ENCODE measurements around the gene KLK7.

DNA sequence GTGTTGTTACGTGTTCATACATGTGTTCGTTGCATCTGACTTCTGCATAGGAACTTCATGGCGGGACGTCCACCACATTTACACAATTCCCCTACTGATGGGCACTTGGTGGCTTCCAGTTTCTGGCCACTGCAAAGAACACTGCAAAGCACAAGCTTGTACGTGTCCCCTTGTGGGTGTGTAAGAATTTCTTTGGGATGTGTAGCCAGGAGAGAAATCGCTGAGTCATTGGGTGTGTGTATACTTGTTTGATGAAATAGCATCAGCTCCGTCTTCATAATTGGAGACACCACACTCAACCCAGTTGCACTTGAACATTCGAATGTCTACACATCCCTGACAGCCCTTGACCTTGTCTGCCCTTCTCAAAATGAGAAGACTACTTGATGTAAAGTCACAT lies 50.1 kb downstream of the KLK7 start:
- no peak for TF ChIP-seq MYC (IDR thresholded peaks at IDR 0.05; ENCODE audit: low read depth, low read length)
- TF ChIP-seq GATA2 (IDR thresholded peaks at IDR 0.05; ENCODE audit: insufficient read depth, insufficient read length, low read depth, low read length), result no peak
- TF ChIP-seq FOS (IDR thresholded peaks at IDR 0.05; ENCODE audit: borderline replicate concordance, insufficient read depth, low read length), result no peak
- TF ChIP-seq, protein P1, sequence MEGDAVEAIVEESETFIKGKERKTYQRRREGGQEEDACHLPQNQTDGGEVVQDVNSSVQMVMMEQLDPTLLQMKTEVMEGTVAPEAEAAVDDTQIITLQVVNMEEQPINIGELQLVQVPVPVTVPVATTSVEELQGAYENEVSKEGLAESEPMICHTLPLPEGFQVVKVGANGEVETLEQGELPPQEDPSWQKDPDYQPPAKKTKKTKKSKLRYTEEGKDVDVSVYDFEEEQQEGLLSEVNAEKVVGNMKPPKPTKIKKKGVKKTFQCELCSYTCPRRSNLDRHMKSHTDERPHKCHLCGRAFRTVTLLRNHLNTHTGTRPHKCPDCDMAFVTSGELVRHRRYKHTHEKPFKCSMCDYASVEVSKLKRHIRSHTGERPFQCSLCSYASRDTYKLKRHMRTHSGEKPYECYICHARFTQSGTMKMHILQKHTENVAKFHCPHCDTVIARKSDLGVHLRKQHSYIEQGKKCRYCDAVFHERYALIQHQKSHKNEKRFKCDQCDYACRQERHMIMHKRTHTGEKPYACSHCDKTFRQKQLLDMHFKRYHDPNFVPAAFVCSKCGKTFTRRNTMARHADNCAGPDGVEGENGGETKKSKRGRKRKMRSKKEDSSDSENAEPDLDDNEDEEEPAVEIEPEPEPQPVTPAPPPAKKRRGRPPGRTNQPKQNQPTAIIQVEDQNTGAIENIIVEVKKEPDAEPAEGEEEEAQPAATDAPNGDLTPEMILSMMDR (IDR thresholded peaks at IDR 0.05; ENCODE audit: extremely low read depth in 1 of 2, insufficient read depth in 1 of 2, low read depth in 1 of 2, low read length in 2 of 2), result no peak
- TF ChIP-seq POLR2AphosphoS5 (IDR thresholded peaks at IDR 0.05; ENCODE audit: insufficient read depth, low read depth, low read length), result no peak
- TF ChIP-seq, protein P2, sequence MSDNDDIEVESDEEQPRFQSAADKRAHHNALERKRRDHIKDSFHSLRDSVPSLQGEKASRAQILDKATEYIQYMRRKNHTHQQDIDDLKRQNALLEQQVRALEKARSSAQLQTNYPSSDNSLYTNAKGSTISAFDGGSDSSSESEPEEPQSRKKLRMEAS (IDR thresholded peaks at IDR 0.05; ENCODE audit: insufficient read depth, insufficient read length), result no peak
- no peak for TF ChIP-seq EZH2 (IDR thresholded peaks at IDR 0.05; ENCODE audit: borderline replicate concordance, low read depth, low read length, severe bottlenecking)

Data from endothelial cell of umbilical vein (primary cell).